ENCODE data around the gene WDR19.

The WDR19 gene

DNA sequence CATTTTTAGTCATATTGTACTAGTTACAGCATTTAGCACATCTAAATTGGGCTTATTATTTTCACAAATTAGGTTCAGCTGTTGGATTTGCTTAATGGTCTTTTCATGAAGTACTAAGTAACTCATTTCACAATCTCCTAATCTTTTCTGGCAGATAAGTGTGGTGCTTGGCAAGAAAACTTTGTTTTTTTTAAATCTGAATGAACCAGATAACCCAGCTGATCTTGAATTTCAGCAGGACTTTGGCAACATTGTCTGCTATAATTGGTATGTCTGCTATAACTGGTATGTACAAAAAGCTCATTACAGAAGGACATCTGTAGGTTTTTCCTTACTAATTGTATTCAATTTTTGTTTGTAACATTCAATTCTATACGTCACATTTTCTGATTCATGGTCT is 22.7 kb downstream of the WDR19 start:
- H3K18ac ChIP-seq (ENCODE audit: low read length) = no peak overlapping the region
- H3K9ac ChIP-seq (ENCODE audit: low read length) = no peak overlapping the region
- no peak overlapping the region for H3K4me3 ChIP-seq (ENCODE audit: low read length)
- no peak overlapping the region for H2BK120ac ChIP-seq (ENCODE audit: low read depth, low read length)
- H3K56ac ChIP-seq (ENCODE audit: low read length) = no peak overlapping the region
- H3K4me1 ChIP-seq (ENCODE audit: control insufficient read depth, low read depth, low read length) = no peaks in the 10 kb centered on the region
- no peak overlapping the region for H3K4me2 ChIP-seq (ENCODE audit: low read length)
- H2AK5ac ChIP-seq (ENCODE audit: low read length) = no peak overlapping the region
- H4K8ac ChIP-seq (ENCODE audit: low read depth, low read length) = no peak overlapping the region
- DNase-seq = no peak
- no peak overlapping the region for H4K5ac ChIP-seq (ENCODE audit: low read length)
- H3K79me2 ChIP-seq (ENCODE audit: control insufficient read depth, insufficient read depth, low read length) = no peaks in the 10 kb centered on the region
- H3K79me1 ChIP-seq (ENCODE audit: low read length) = no peaks in the 10 kb centered on the region
- H3K36me3 ChIP-seq (ENCODE audit: control insufficient read depth, insufficient read depth, low read length) = no peaks in the 10 kb centered on the region
- H2BK15ac ChIP-seq (replicated peaks; ENCODE audit: low read depth) = no peak overlapping the region
- H3K4ac ChIP-seq (ENCODE audit: low read depth, low read length) = no peak overlapping the region
- H3K27me3 ChIP-seq (ENCODE audit: insufficient read depth, low read length, poor library complexity) = no peaks in the 10 kb centered on the region
- H2BK5ac ChIP-seq (ENCODE audit: low read length) = no peak overlapping the region
- H3K23ac ChIP-seq (ENCODE audit: low read length) = no peak overlapping the region
- no peak overlapping the region for H3K27ac ChIP-seq (ENCODE audit: low read depth, low read length)
- WGBS (ENCODE audit: extremely low coverage, insufficient coverage, low lambda C conversion rate) = no CpG with 5 or more reads among the region's 1 CpG

DNA sequence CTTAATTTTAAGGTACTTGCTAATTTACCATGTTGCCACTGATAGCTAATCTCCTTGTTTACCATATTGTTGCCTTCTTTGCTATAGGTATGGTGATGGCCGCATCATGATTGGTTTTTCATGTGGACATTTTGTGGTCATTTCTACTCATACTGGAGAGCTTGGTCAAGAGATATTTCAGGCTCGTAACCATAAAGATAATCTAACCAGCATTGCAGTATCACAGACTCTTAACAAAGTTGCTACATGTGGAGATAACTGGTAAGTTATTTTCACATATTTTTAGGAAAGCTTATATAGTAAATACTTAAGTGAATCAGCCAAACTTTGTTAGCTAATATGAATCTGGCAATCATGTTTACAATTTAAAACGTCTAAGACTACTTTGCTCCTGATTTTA is 23.1 kb downstream of the WDR19 start:
- Histone ChIP-seq H2BK5ac (ENCODE audit: low read length) (no peak overlapping the region), H2AK5ac (ENCODE audit: low read length) (no peak overlapping the region), H4K8ac (ENCODE audit: low read depth, low read length) (no peak overlapping the region), H3K56ac (ENCODE audit: low read length) (no peak overlapping the region), H3K9ac (ENCODE audit: low read length) (no peak overlapping the region), H3K4me3 (ENCODE audit: low read length) (no peak overlapping the region), H3K4ac (ENCODE audit: low read depth, low read length) (no peak overlapping the region), H2BK15ac (replicated peaks; ENCODE audit: low read depth) (no peak overlapping the region), H3K79me2 (ENCODE audit: control insufficient read depth, insufficient read depth, low read length) (no peaks in the 10 kb centered on the region), H3K27ac (ENCODE audit: low read depth, low read length) (no peak overlapping the region), H3K4me1 (ENCODE audit: control insufficient read depth, low read depth, low read length) (no peaks in the 10 kb centered on the region), H3K79me1 (ENCODE audit: low read length) (no peaks in the 10 kb centered on the region), H3K18ac (ENCODE audit: low read length) (no peak overlapping the region), H4K5ac (ENCODE audit: low read length) (no peak overlapping the region), H2BK120ac (ENCODE audit: low read depth, low read length) (no peak overlapping the region), H3K4me2 (ENCODE audit: low read length) (no peak overlapping the region), H3K27me3 (ENCODE audit: insufficient read depth, low read length, poor library complexity) (no peaks in the 10 kb centered on the region), H3K36me3 (ENCODE audit: control insufficient read depth, insufficient read depth, low read length) (no peaks in the 10 kb centered on the region), H3K23ac (ENCODE audit: low read length) (no peak overlapping the region)
- no CpG with 5 or more reads among the region's 3 CpGs for WGBS (ENCODE audit: extremely low coverage, insufficient coverage, low lambda C conversion rate)
- DNase-seq = no peak

- H2BK5ac ChIP-seq (ENCODE audit: low read length) = no peak overlapping the region
- no peak overlapping the region for H2BK15ac ChIP-seq (replicated peaks; ENCODE audit: low read depth)
- H3K4ac ChIP-seq (ENCODE audit: low read depth, low read length) = no peak overlapping the region
- H2BK120ac ChIP-seq (ENCODE audit: low read depth, low read length) = no peak overlapping the region
- no peak for DNase-seq
- H3K27ac ChIP-seq (ENCODE audit: low read depth, low read length) = no peak overlapping the region
- H3K9ac ChIP-seq (ENCODE audit: low read length) = no peak overlapping the region
- H3K56ac ChIP-seq (ENCODE audit: low read length) = no peak overlapping the region
- no peak overlapping the region for H4K5ac ChIP-seq (ENCODE audit: low read length)
- H3K36me3 ChIP-seq (ENCODE audit: control insufficient read depth, insufficient read depth, low read length) = no peaks in the 10 kb centered on the region
- H3K23ac ChIP-seq (ENCODE audit: low read length) = no peak overlapping the region
- no peak overlapping the region for H4K8ac ChIP-seq (ENCODE audit: low read depth, low read length)
- no peak overlapping the region for H3K4me2 ChIP-seq (ENCODE audit: low read length)
- no peaks in the 10 kb centered on the region for H3K4me1 ChIP-seq (ENCODE audit: control insufficient read depth, low read depth, low read length)
- H3K79me2 ChIP-seq (ENCODE audit: control insufficient read depth, insufficient read depth, low read length) = no peaks in the 10 kb centered on the region
- H3K18ac ChIP-seq (ENCODE audit: low read length) = no peak overlapping the region
- no peaks in the 10 kb centered on the region for H3K79me1 ChIP-seq (ENCODE audit: low read length)
- H3K27me3 ChIP-seq (ENCODE audit: insufficient read depth, low read length, poor library complexity) = no peaks in the 10 kb centered on the region
- no CpG with 5 or more reads among the region's 2 CpGs for WGBS (ENCODE audit: extremely low coverage, insufficient coverage, low lambda C conversion rate)
- H3K4me3 ChIP-seq (ENCODE audit: low read length) = no peak overlapping the region
- no peak overlapping the region for H2AK5ac ChIP-seq (ENCODE audit: low read length)
These were observed 45.6 kb downstream of the WDR19 start for GRCh38 chr4:39227906-39228305.

- Histone ChIP-seq H2BK120ac (ENCODE audit: low read depth, low read length) (no peak overlapping the region), H3K4me1 (ENCODE audit: control insufficient read depth, low read depth, low read length) (no peaks in the 10 kb centered on the region), H3K27ac (ENCODE audit: low read depth, low read length) (no peak overlapping the region), H3K79me1 (ENCODE audit: low read length) (no peaks in the 10 kb centered on the region), H3K18ac (ENCODE audit: low read length) (no peak overlapping the region), H4K8ac (ENCODE audit: low read depth, low read length) (no peak overlapping the region), H2BK5ac (ENCODE audit: low read length) (no peak overlapping the region), H3K4me2 (ENCODE audit: low read length) (no peak overlapping the region), H3K4ac (ENCODE audit: low read depth, low read length) (no peak overlapping the region), H3K56ac (ENCODE audit: low read length) (no peak overlapping the region), H3K36me3 (ENCODE audit: control insufficient read depth, insufficient read depth, low read length) (no peaks in the 10 kb centered on the region), H3K9ac (ENCODE audit: low read length) (no peak overlapping the region), H2BK15ac (replicated peaks; ENCODE audit: low read depth) (no peak overlapping the region), H2AK5ac (ENCODE audit: low read length) (no peak overlapping the region), H3K4me3 (ENCODE audit: low read length) (no peak overlapping the region), H3K23ac (ENCODE audit: low read length) (no peak overlapping the region), H3K79me2 (ENCODE audit: control insufficient read depth, insufficient read depth, low read length) (no peaks in the 10 kb centered on the region), H4K5ac (ENCODE audit: low read length) (no peak overlapping the region), H3K27me3 (ENCODE audit: insufficient read depth, low read length, poor library complexity) (no peaks in the 10 kb centered on the region)
- WGBS (ENCODE audit: extremely low coverage, insufficient coverage, low lambda C conversion rate) = no CpG with 5 or more reads among the region's 4 CpGs
- no peak for DNase-seq
These were observed 46.0 kb downstream of the WDR19 start for GRCh38 chr4:39228377-39228776.

GRCh38 chr4:39230462-39230861 is 48.1 kb downstream of the WDR19 start:
- no peak overlapping the region for H3K4me2 ChIP-seq (ENCODE audit: low read length)
- no peak overlapping the region for H3K4me3 ChIP-seq (ENCODE audit: low read length)
- H2BK120ac ChIP-seq (ENCODE audit: low read depth, low read length) = no peak overlapping the region
- H3K36me3 ChIP-seq (ENCODE audit: control insufficient read depth, insufficient read depth, low read length) = no peaks in the 10 kb centered on the region
- no peaks in the 10 kb centered on the region for H3K27me3 ChIP-seq (ENCODE audit: insufficient read depth, low read length, poor library complexity)
- no peak overlapping the region for H3K9ac ChIP-seq (ENCODE audit: low read length)
- no peak for DNase-seq
- no peak overlapping the region for H3K18ac ChIP-seq (ENCODE audit: low read length)
- no peaks in the 10 kb centered on the region for H3K79me2 ChIP-seq (ENCODE audit: control insufficient read depth, insufficient read depth, low read length)
- no peak overlapping the region for H2AK5ac ChIP-seq (ENCODE audit: low read length)
- H4K5ac ChIP-seq (ENCODE audit: low read length) = no peak overlapping the region
- no peak overlapping the region for H4K8ac ChIP-seq (ENCODE audit: low read depth, low read length)
- no peaks in the 10 kb centered on the region for H3K4me1 ChIP-seq (ENCODE audit: control insufficient read depth, low read depth, low read length)
- H2BK5ac ChIP-seq (ENCODE audit: low read length) = no peak overlapping the region
- H3K23ac ChIP-seq (ENCODE audit: low read length) = no peak overlapping the region
- no peaks in the 10 kb centered on the region for H3K79me1 ChIP-seq (ENCODE audit: low read length)
- no peak overlapping the region for H3K27ac ChIP-seq (ENCODE audit: low read depth, low read length)
- H3K4ac ChIP-seq (ENCODE audit: low read depth, low read length) = no peak overlapping the region
- WGBS (ENCODE audit: extremely low coverage, insufficient coverage, low lambda C conversion rate) = 100% methylated on average over 1 of the region's 2 CpGs
- H3K56ac ChIP-seq (ENCODE audit: low read length) = no peak overlapping the region
- no peak overlapping the region for H2BK15ac ChIP-seq (replicated peaks; ENCODE audit: low read depth)

- H3K36me3 ChIP-seq (ENCODE audit: control insufficient read depth, insufficient read depth, low read length) = no peaks in the 10 kb centered on the region
- DNase-seq = no peak
- no peak overlapping the region for H2BK15ac ChIP-seq (replicated peaks; ENCODE audit: low read depth)
- no peak overlapping the region for H2BK5ac ChIP-seq (ENCODE audit: low read length)
- H3K9ac ChIP-seq (ENCODE audit: low read length) = no peak overlapping the region
- H3K4me3 ChIP-seq (ENCODE audit: low read length) = no peak overlapping the region
- no peak overlapping the region for H2BK120ac ChIP-seq (ENCODE audit: low read depth, low read length)
- WGBS (ENCODE audit: extremely low coverage, insufficient coverage, low lambda C conversion rate) = no CpG with 5 or more reads among the region's 3 CpGs
- no peaks in the 10 kb centered on the region for H3K4me1 ChIP-seq (ENCODE audit: control insufficient read depth, low read depth, low read length)
- no peak overlapping the region for H3K4me2 ChIP-seq (ENCODE audit: low read length)
- H3K4ac ChIP-seq (ENCODE audit: low read depth, low read length) = no peak overlapping the region
- H3K79me2 ChIP-seq (ENCODE audit: control insufficient read depth, insufficient read depth, low read length) = no peaks in the 10 kb centered on the region
- no peak overlapping the region for H3K18ac ChIP-seq (ENCODE audit: low read length)
- no peak overlapping the region for H3K27ac ChIP-seq (ENCODE audit: low read depth, low read length)
- no peak overlapping the region for H3K56ac ChIP-seq (ENCODE audit: low read length)
- no peak overlapping the region for H2AK5ac ChIP-seq (ENCODE audit: low read length)
- H3K23ac ChIP-seq (ENCODE audit: low read length) = no peak overlapping the region
- no peaks in the 10 kb centered on the region for H3K79me1 ChIP-seq (ENCODE audit: low read length)
- H4K8ac ChIP-seq (ENCODE audit: low read depth, low read length) = no peak overlapping the region
- H4K5ac ChIP-seq (ENCODE audit: low read length) = no peak overlapping the region
- no peaks in the 10 kb centered on the region for H3K27me3 ChIP-seq (ENCODE audit: insufficient read depth, low read length, poor library complexity)
These were observed 49.3 kb downstream of the WDR19 start for GRCh38 chr4:39231660-39232059.

Data from mesendoderm (in vitro differentiated cells).